GM23248 (cell line): Measurements from ENCODE around the gene PRPSAP1. TPM values are rescaled to one million over a fixed set of nuclear protein-coding genes. Genes with fewer than 3 reads are reported as not detected.

Source experiments
- DNase-seq: peaks from one replicate; pipeline ENCODE4 v3.0.0-alpha.2; 2015
- H2AFZ ChIP-seq: fragments of 200-600 bp; sonication (generic); 2 replicates; pipeline ENCODE4 v1.6.1; 2016; ENCODE audit warnings: antibody characterized with exemption
- H3F3A ChIP-seq: fragments of 200-600 bp; sonication (generic); 2 replicates; pipeline ENCODE4 v1.6.1; 2016; ENCODE audit warnings: mild to moderate bottlenecking, antibody characterized with exemption, mixed run types; ENCODE audit not compliant: insufficient read depth
- H3K27ac ChIP-seq: fragments of 200-600 bp; sonication (generic); 2 replicates; pipeline ENCODE4 v1.5.1; 2016; ENCODE audit warnings: mild to moderate bottlenecking
- H3K27me3 ChIP-seq: fragments of 200-600 bp; sonication (generic); replicated peaks from 2 replicates; pipeline ENCODE4 v1.6.1; 2016; ENCODE audit warnings: mild to moderate bottlenecking; ENCODE audit not compliant: insufficient read depth
- H3K36me3 ChIP-seq: fragments of 200-600 bp; sonication (generic); 2 replicates; pipeline ENCODE4 v1.6.1; 2016; ENCODE audit warnings: low read depth, mild to moderate bottlenecking
- H3K4me1 ChIP-seq: fragments of 200-600 bp; sonication (generic); 2 replicates; pipeline ENCODE4 v1.6.1; 2016; ENCODE audit warnings: mild to moderate bottlenecking; ENCODE audit not compliant: insufficient read depth
- H3K4me2 ChIP-seq: fragments of 200-600 bp; sonication (generic); one replicate; pipeline ENCODE4 v1.6.1; 2016; ENCODE audit warnings: mild to moderate bottlenecking; ENCODE audit not compliant: unreplicated experiment
- H3K4me3 ChIP-seq: fragments of 200-600 bp; sonication (generic); 2 replicates; pipeline ENCODE4 v1.5.1; 2016; ENCODE audit warnings: mild to moderate bottlenecking
- H3K79me2 ChIP-seq: fragments of 200-600 bp; sonication (generic); 2 replicates; pipeline ENCODE4 v1.6.1; 2016; ENCODE audit warnings: mild to moderate bottlenecking; ENCODE audit not compliant: insufficient read depth
- H3K9ac ChIP-seq: fragments of 200-600 bp; sonication (generic); 2 replicates; pipeline ENCODE4 v1.6.1; 2016; ENCODE audit warnings: mild to moderate bottlenecking
- H3K9me2 ChIP-seq: fragments of 200-600 bp; sonication (generic); 2 replicates; pipeline ENCODE4 v1.6.1; 2016; ENCODE audit warnings: mixed run types, mild to moderate bottlenecking, moderate library complexity; ENCODE audit not compliant: insufficient read depth
- H3K9me3 ChIP-seq: fragments of 200-600 bp; sonication (generic); one replicate; pipeline ENCODE4 v1.6.1; 2017; ENCODE audit warnings: low read depth
- H4K20me1 ChIP-seq: fragments of 200-600 bp; sonication (generic); 2 replicates; pipeline ENCODE4 v1.6.0; 2016; ENCODE audit not compliant: insufficient read depth
- EZH2 ChIP-seq: fragments of 200-600 bp; sonication (generic); IDR thresholded peaks from 2 replicates; pipeline ENCODE4 v1.6.1; 2018; ENCODE audit warnings: antibody characterized with exemption, mild to moderate bottlenecking; ENCODE audit not compliant: insufficient read depth, poor library complexity, severe bottlenecking
- EZH2phosphoT487 ChIP-seq: fragments of 200-600 bp; sonication (generic); IDR thresholded peaks from 2 replicates; pipeline ENCODE4 v1.6.1; 2018; ENCODE audit warnings: antibody characterized with exemption, moderate library complexity, mild to moderate bottlenecking, low read depth; ENCODE audit not compliant: insufficient read depth
- WGBS, 2 experiments: methylation state at CpG; one replicate each; pipeline ENCODE4 v1.1.6; 2015 to 2017; ENCODE audit warnings: low lambda C conversion rate in 2 of 2, low coverage in 1 of 2; ENCODE audit errors: missing lambda C conversion rate in 2 of 2; 5-methylcytosine and 5-hydroxymethylcytosine counted together
- in situ Hi-C: fragments of 300-500 bp; cut with MboI; formaldehyde crosslinking; loops from 2 replicates; pipeline ENCODE4 v1.15.0; 2020
- polyA plus RNA-seq: library from polyadenylated mRNA; unstranded; fragments of >200 nt; fragmentation: Nextera tagmentation; extraction: Ambion mirVana; gene quantifications from 2 replicates; pipeline ENCODE4 v1.2.1, GENCODE V29; 2016
- total RNA-seq: library from RNA; depleted of rRNA; stranded (reverse); fragments of >200 nt; shearing (Covaris generic); gene quantifications from 2 replicates; pipeline ENCODE4 v1.2.3, GENCODE V29; 2014

Gene PRPSAP1
- total and polyA plus RNA-seq, 2 experiments from 2014 or later: 53.2 to 56.5 TPM

GRCh38 chr17:76275382-76276068, 78.2 kb downstream of the PRPSAP1 start:
- 90 to 91% methylated on average over 20 to 22 of the region's 22 CpGs for WGBS, 2 experiments
- Histone ChIP-seq H4K20me1 (no peaks in the 10 kb centered on the region), H3K4me3 (no peak overlapping the region), H3F3A (no peaks in the 10 kb centered on the region), H3K9me2 (no peaks in the 10 kb centered on the region), H3K27ac (no peak overlapping the region), H3K27me3 (no peaks in the 10 kb centered on the region), H3K4me2 (no peak overlapping the region), H3K9me3 (no peaks in the 10 kb centered on the region), H3K4me1 (peaks cover 9% of the 10 kb centered on the region), H2AFZ (no peak overlapping the region), H3K36me3 (no peaks in the 10 kb centered on the region), H3K79me2 (no peaks in the 10 kb centered on the region), H3K9ac (no peak overlapping the region)
- no peak for DNase-seq
- TF ChIP-seq EZH2 (no peak), EZH2phosphoT487 (no peak)
- in situ Hi-C loops: loop anchor here (25.0 kb wide), 1 partner anchor 363 kb away; the partner anchor contains the start of gene MRPL38

GRCh38 chr17:76274112-76274956, 79.4 kb downstream of the PRPSAP1 start:
- Histone ChIP-seq H3K9me2 (no peaks in the 10 kb centered on the region), H3K79me2 (peaks cover 6% of the 10 kb centered on the region), H3K36me3 (no peaks in the 10 kb centered on the region), H3K4me2 (no peak overlapping the region), H3K27ac (no peak overlapping the region), H2AFZ (no peak overlapping the region), H3K4me1 (peaks cover 9% of the 10 kb centered on the region), H3K9me3 (no peaks in the 10 kb centered on the region), H3F3A (no peaks in the 10 kb centered on the region), H4K20me1 (no peaks in the 10 kb centered on the region), H3K4me3 (no peak overlapping the region), H3K27me3 (no peaks in the 10 kb centered on the region), H3K9ac (no peak overlapping the region)
- WGBS, 2 experiments: 71 to 75% methylated on average over 19 to 21 of the region's 21 CpGs
- in situ Hi-C loops: no loop called here
- TF ChIP-seq EZH2 (no peak), EZH2phosphoT487 (no peak)
- no peak for DNase-seq

DNA sequence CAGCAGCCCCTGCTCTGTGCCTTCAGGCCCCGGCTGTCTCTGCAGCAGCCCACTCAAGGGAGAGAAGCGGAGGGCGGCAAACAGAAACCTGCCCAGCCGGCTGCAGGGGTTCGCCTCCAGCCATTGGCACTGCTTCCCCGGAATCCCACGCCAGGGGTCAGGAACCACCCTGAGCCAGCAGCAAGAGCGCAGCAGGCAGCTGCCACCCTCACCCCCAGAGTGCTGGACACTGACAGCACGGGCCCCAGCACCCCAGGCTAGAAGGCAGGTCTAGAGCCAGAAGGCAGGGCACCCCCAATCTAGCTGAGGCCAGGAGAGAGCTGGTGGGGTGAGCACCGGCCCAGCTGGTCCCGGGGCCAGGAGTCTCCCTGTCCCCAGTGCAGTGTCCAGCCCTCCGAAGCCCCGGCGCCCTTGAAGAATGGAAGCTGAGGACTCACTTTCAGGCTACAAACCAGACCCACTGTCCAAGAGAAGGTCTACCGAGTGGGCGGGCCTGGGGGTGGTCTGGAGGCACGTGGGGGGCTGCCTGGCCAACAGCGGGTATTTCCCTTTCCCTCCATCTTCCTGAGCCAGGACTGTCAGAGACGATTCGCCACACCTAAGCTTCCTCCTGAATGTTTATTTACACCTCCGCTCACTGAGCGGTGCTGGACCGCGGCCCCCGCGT, 80.1 kb downstream of the PRPSAP1 start:
- H3K9ac ChIP-seq: no peak overlapping the region
- H3K4me3 ChIP-seq: no peak overlapping the region
- TF ChIP-seq EZH2phosphoT487 (no peak), EZH2 (no peak)
- no peaks in the 10 kb centered on the region for H3F3A ChIP-seq
- H4K20me1 ChIP-seq: no peaks in the 10 kb centered on the region
- no peak overlapping the region for H3K27ac ChIP-seq
- no peak overlapping the region for H2AFZ ChIP-seq
- no peak for DNase-seq
- 85 to 90% methylated on average over 25 to 26 of the region's 26 CpGs for WGBS, 2 experiments
- H3K36me3 ChIP-seq: no peaks in the 10 kb centered on the region
- no peaks in the 10 kb centered on the region for H3K9me3 ChIP-seq
- in situ Hi-C loops: no loop called here
- no peak overlapping the region for H3K4me2 ChIP-seq
- H3K9me2 ChIP-seq: no peaks in the 10 kb centered on the region
- peaks cover 9% of the 10 kb centered on the region for H3K4me1 ChIP-seq
- peaks cover 14% of the 10 kb centered on the region for H3K79me2 ChIP-seq
- no peaks in the 10 kb centered on the region for H3K27me3 ChIP-seq

DNA sequence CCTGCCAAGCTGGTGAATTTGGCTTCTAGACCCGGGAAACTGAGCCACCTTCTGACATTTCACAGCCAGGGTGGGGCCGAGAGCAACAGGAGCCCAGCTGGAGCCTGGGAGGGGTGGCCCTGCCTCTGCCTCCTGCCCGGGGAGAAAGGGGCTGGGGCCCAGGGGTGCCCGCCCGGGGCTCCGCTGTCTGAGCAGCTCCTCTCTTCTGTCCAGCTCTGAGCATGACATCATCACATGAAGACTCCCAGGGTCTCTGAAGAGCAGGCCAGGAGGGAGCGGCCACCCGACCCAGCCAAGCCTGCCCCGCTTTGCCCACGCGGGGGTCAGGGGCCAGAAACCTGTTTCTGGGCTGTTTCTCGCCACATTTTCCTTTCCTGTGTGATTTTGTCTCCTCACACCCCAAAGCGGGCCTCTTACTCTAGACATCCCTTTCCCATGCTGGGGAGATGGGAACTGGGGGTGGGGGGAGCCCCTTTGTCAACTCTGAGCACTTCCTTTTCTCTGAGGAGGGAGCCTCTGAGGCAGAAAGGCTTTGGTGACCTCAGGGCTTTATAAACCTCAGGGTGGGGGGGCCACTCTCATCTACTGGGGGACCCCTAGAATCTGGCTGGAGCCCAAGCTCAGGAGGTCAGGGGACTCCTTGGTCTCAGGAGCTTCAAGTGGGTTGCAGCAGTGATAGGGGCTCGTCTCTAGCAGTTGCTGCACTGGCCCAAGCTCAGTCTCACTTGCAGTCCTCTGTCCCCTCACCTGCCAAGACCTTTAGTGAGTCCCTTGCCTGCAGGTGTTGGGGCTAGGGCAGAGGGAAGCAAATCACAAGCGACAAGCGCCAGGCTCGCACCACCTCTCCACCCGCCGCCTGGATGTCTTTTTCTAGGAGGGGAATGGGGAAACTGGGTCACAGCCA, 80.9 kb downstream of the PRPSAP1 start:
- no peak for DNase-seq
- Histone ChIP-seq H2AFZ (no peak overlapping the region), H3K27me3 (no peaks in the 10 kb centered on the region), H4K20me1 (no peaks in the 10 kb centered on the region), H3K9ac (no peak overlapping the region), H3F3A (no peaks in the 10 kb centered on the region), H3K4me2 (no peak overlapping the region), H3K79me2 (peaks cover 22% of the 10 kb centered on the region), H3K4me1 (peaks cover 15% of the 10 kb centered on the region), H3K9me3 (no peaks in the 10 kb centered on the region), H3K36me3 (no peaks in the 10 kb centered on the region), H3K4me3 (no peak overlapping the region), H3K9me2 (no peaks in the 10 kb centered on the region), H3K27ac (no peak overlapping the region)
- TF ChIP-seq EZH2 (no peak), EZH2phosphoT487 (no peak)
- in situ Hi-C loops: no loop called here
- 72 to 80% methylated on average over 18 to 19 of the region's 19 CpGs for WGBS, 2 experiments
